GM18861 (cell line): ENCODE measurements around the gene CD79A.

Experiments
- ATAC-seq: cut with Tn5 transposase; IDR thresholded peaks from one replicate; pipeline ENCODE4 v1.9.1; 2021; ENCODE audit not compliant: unreplicated experiment

The CD79A gene

GRCh38 chr19:41876847-41877832, at the start of gene CD79A:
CD79A (plus strand) TSS chr19:41877279; CDS start chr19:41877305, 26 bp downstream.
- ATAC-seq = peak; percentile 55

- no peak for ATAC-seq
Measured at GRCh38 chr19:41837981-41838708, 38.9 kb upstream of the CD79A start.

- ATAC-seq = no peak
Measured at GRCh38 chr19:41839211-41839610, 37.9 kb upstream of the CD79A start.

- no peak for ATAC-seq
Measured at GRCh38 chr19:41843371-41843770, 33.7 kb upstream of the CD79A start.

- ATAC-seq = no peak
Measured at GRCh38 chr19:41844601-41845000, 32.5 kb upstream of the CD79A start, which contains the start of gene LYPD4. LYPD4 (minus strand) TSS chr19:41844683; CDS start chr19:41839285, 5,398 bp downstream.

- ATAC-seq = no peak
Measured at GRCh38 chr19:41845001-41845050, 32.3 kb upstream of the CD79A start, which contains the start of gene DMRTC2. DMRTC2 (plus strand) TSS chr19:41845042; CDS start chr19:41847429, 2,387 bp downstream.

- no peak for ATAC-seq
Measured at GRCh38 chr19:41845051-41845590, 32.0 kb upstream of the CD79A start.

GRCh38 chr19:41847351-41848105, 29.6 kb upstream of the CD79A start:
- ATAC-seq = no peak

- no peak for ATAC-seq
Measured at GRCh38 chr19:41848666-41849065, 28.4 kb upstream of the CD79A start.

- no peak for ATAC-seq
Measured at GRCh38 chr19:41849067-41849466, 28.0 kb upstream of the CD79A start.

GRCh38 chr19:41850381-41850780, 26.7 kb upstream of the CD79A start:
- ATAC-seq = no peak

GRCh38 chr19:41851456-41851855, 25.6 kb upstream of the CD79A start:
- no peak for ATAC-seq

- no peak for ATAC-seq
Measured at GRCh38 chr19:41853344-41853743, 23.7 kb upstream of the CD79A start.

GRCh38 chr19:41853768-41854167, 23.3 kb upstream of the CD79A start:
- ATAC-seq = no peak

- ATAC-seq = no peak
Measured at GRCh38 chr19:41859213-41859617, 17.9 kb upstream of the CD79A start.

- peak; percentile 62 for ATAC-seq
Measured at GRCh38 chr19:41859618-41860418, 17.3 kb upstream of the CD79A start, which contains the start of gene RPS19. RPS19 (plus strand) TSS chr19:41860255; CDS start chr19:41860775, 520 bp downstream.

GRCh38 chr19:41860419-41861115, 16.5 kb upstream of the CD79A start:
- no peak for ATAC-seq

- ATAC-seq = no peak
Measured at GRCh38 chr19:41861116-41861768, 15.8 kb upstream of the CD79A start.

- ATAC-seq = no peak
Measured at GRCh38 chr19:41861846-41862245, 15.2 kb upstream of the CD79A start.
